Measurements from ENCODE around the gene NDUFAF8. TPM values are rescaled to one million over a fixed set of nuclear protein-coding genes. Genes with fewer than 3 reads are reported as not detected.

The NDUFAF8 gene
- total RNA-seq, 1 donor from 2014 or later = 38.9 TPM

- no peak for TF ChIP-seq CTCF (IDR thresholded peaks at IDR 0.05)
- H3K27me3 Mint-ChIP-seq (ENCODE audit: unreplicated experiment) = no peaks in the 10 kb centered on the region
- H3K36me3 Mint-ChIP-seq (ENCODE audit: unreplicated experiment) = peaks cover 20% of the 10 kb centered on the region
- no peak for DNase-seq (ENCODE audit: extremely low spot score, unreplicated experiment)
- no peak overlapping the region for H3K4me3 Mint-ChIP-seq (ENCODE audit: unreplicated experiment)
- no peaks in the 10 kb centered on the region for H3K4me1 Mint-ChIP-seq (ENCODE audit: unreplicated experiment)
- H3K9me3 Mint-ChIP-seq (ENCODE audit: unreplicated experiment) = no peaks in the 10 kb centered on the region
- no peak overlapping the region for H3K27ac Mint-ChIP-seq (ENCODE audit: unreplicated experiment)
Measured at GRCh38 chr17:81229666-81229920, 9.5 kb upstream of the NDUFAF8 start.

GRCh38 chr17:81230043-81230820, 8.9 kb upstream of the NDUFAF8 start:
- TF ChIP-seq CTCF (IDR thresholded peaks at IDR 0.05) = peak; percentile 34
- no peaks in the 10 kb centered on the region for H3K4me1 Mint-ChIP-seq (ENCODE audit: unreplicated experiment)
- peaks cover 20% of the 10 kb centered on the region for H3K36me3 Mint-ChIP-seq (ENCODE audit: unreplicated experiment)
- DNase-seq (ENCODE audit: extremely low spot score, unreplicated experiment) = no peak
- H3K4me3 Mint-ChIP-seq (ENCODE audit: unreplicated experiment) = no peak overlapping the region
- H3K9me3 Mint-ChIP-seq (ENCODE audit: unreplicated experiment) = no peaks in the 10 kb centered on the region
- no peak overlapping the region for H3K27ac Mint-ChIP-seq (ENCODE audit: unreplicated experiment)
- no peaks in the 10 kb centered on the region for H3K27me3 Mint-ChIP-seq (ENCODE audit: unreplicated experiment)

- no peak for DNase-seq (ENCODE audit: extremely low spot score, unreplicated experiment)
- no peak for TF ChIP-seq CTCF (IDR thresholded peaks at IDR 0.05)
- Mint-ChIP-seq H3K27ac (ENCODE audit: unreplicated experiment) (no peak overlapping the region), H3K27me3 (ENCODE audit: unreplicated experiment) (no peaks in the 10 kb centered on the region), H3K36me3 (ENCODE audit: unreplicated experiment) (peaks cover 20% of the 10 kb centered on the region), H3K4me1 (ENCODE audit: unreplicated experiment) (no peaks in the 10 kb centered on the region), H3K9me3 (ENCODE audit: unreplicated experiment) (no peaks in the 10 kb centered on the region), H3K4me3 (ENCODE audit: unreplicated experiment) (no peak overlapping the region)
Measured at GRCh38 chr17:81231121-81231645, 7.9 kb upstream of the NDUFAF8 start.

- Mint-ChIP-seq H3K4me1 (ENCODE audit: unreplicated experiment) (peaks cover under 1% of the 10 kb centered on the region), H3K9me3 (ENCODE audit: unreplicated experiment) (no peaks in the 10 kb centered on the region), H3K4me3 (ENCODE audit: unreplicated experiment) (no peak overlapping the region), H3K36me3 (ENCODE audit: unreplicated experiment) (peaks cover 20% of the 10 kb centered on the region), H3K27me3 (ENCODE audit: unreplicated experiment) (no peaks in the 10 kb centered on the region), H3K27ac (ENCODE audit: unreplicated experiment) (no peak overlapping the region)
- no peak for DNase-seq (ENCODE audit: extremely low spot score, unreplicated experiment)
- TF ChIP-seq CTCF (IDR thresholded peaks at IDR 0.05) = no peak
Measured at GRCh38 chr17:81231766-81232581, 7.1 kb upstream of the NDUFAF8 start.

GRCh38 chr17:81232616-81233241, 6.4 kb upstream of the NDUFAF8 start:
- TF ChIP-seq CTCF (IDR thresholded peaks at IDR 0.05) = no peak
- H3K27me3 Mint-ChIP-seq (ENCODE audit: unreplicated experiment) = no peaks in the 10 kb centered on the region
- no peak overlapping the region for H3K27ac Mint-ChIP-seq (ENCODE audit: unreplicated experiment)
- no peak overlapping the region for H3K4me3 Mint-ChIP-seq (ENCODE audit: unreplicated experiment)
- H3K36me3 Mint-ChIP-seq (ENCODE audit: unreplicated experiment) = peaks cover 18% of the 10 kb centered on the region
- no peaks in the 10 kb centered on the region for H3K9me3 Mint-ChIP-seq (ENCODE audit: unreplicated experiment)
- H3K4me1 Mint-ChIP-seq (ENCODE audit: unreplicated experiment) = peaks cover 8% of the 10 kb centered on the region
- DNase-seq (ENCODE audit: extremely low spot score, unreplicated experiment) = no peak
